Measurements from ENCODE around the gene RUNDC3A. TPM values are rescaled to one million over a fixed set of nuclear protein-coding genes. Genes with fewer than 3 reads are reported as not detected.
"Not testable (repeated sequence)": the region's sequence is repeated elsewhere in the genome, so short reads cannot be mapped to it uniquely, and the experiment has no call there.

RUNDC3A gene
- total RNA-seq, 2 experiments from 2014 or later = 0.18 TPM; not detected in 1

GRCh38 chr17:44334727-44335126 is 26.3 kb downstream of the RUNDC3A start:
- H3K4me1 Mint-ChIP-seq (ENCODE audit: low read depth) = peaks cover 9% of the 10 kb centered on the region
- ATAC-seq (no peak), DNase-seq (no peak)
- H3K27ac Mint-ChIP-seq = no peak overlapping the region
- no peaks in the 10 kb centered on the region for H3K36me3 Mint-ChIP-seq (ENCODE audit: low read depth)
- ChIA-PET POLR2A (no interaction called here), CTCF (interaction anchor here (1.0 to 7.9 kb wide), 4 partner anchors 10 to 131 kb away, joined by 4 to 70 read pairs (median 6); partner anchors contain the start of gene GRN)
- H3K9me3 Mint-ChIP-seq (ENCODE audit: insufficient read depth) = no peaks in the 10 kb centered on the region
- no peaks in the 10 kb centered on the region for H3K27me3 Mint-ChIP-seq (ENCODE audit: low read depth)
- no peak overlapping the region for H3K4me3 Mint-ChIP-seq

DNA sequence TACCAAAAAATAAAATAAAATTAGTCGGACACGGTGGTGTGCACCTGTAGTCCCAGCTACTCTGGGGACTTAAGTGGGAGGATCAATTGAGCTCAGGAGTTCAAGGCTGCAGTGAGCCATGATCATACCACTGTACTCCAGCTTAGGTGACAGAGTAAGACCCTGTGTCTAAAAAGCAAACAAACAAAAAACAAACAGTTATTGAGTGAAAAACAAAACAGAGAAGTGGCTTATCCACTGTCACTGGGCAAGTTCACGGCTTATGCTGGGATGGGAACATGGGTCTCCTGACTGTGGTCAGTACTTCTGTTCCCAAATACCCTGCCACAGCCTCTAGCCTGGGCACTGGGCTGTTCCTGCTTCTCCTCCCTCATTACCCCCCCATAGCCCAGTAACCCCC is 27.2 kb downstream of the RUNDC3A start:
- CTCF ChIA-PET = interaction anchor here (0.8 to 7.9 kb wide), 4 partner anchors 9 to 132 kb away, joined by 3 to 70 read pairs (median 5); partner anchors contain the start of gene GRN
- H3K36me3 Mint-ChIP-seq (ENCODE audit: low read depth) = no peaks in the 10 kb centered on the region
- DNase-seq = no peak
- no peak for ATAC-seq
- POLR2A ChIA-PET = no interaction called here
- H3K9me3 Mint-ChIP-seq (ENCODE audit: insufficient read depth) = no peaks in the 10 kb centered on the region
- H3K4me1 Mint-ChIP-seq (ENCODE audit: low read depth) = peaks cover 9% of the 10 kb centered on the region
- H3K4me3 Mint-ChIP-seq = no peak overlapping the region
- H3K27ac Mint-ChIP-seq = no peak overlapping the region
- peaks cover 3% of the 10 kb centered on the region for H3K27me3 Mint-ChIP-seq (ENCODE audit: low read depth)

DNA sequence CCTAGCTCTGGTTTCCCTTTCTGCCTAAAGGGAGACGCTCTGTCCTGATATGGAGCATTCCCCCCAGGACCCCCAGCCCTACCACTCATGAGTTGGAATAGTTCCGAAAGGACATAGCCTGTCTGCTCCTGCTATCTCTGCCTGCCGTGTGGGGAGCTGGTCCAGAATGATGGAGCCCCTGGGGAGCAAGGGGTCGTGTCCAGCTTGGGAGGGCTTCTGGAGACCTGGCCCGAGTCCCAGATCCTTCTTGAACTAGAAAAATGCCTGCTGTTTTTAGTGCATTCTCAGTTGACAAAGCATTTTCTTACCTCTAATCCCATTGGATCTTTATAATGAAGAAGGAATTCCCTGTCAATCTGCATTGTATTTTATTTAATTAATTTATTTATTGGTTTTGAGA is 27.6 kb downstream of the RUNDC3A start:
- ATAC-seq (no peak), DNase-seq (no peak)
- H3K36me3 Mint-ChIP-seq (ENCODE audit: low read depth) = no peaks in the 10 kb centered on the region
- H3K4me3 Mint-ChIP-seq = no peak overlapping the region
- ChIA-PET POLR2A (no interaction called here), CTCF (interaction anchor here (0.8 to 7.9 kb wide), 3 partner anchors 9 to 126 kb away, joined by 3 to 70 read pairs (median 6); partner anchors contain the start of gene GRN)
- H3K27ac Mint-ChIP-seq = no peak overlapping the region
- peaks cover 3% of the 10 kb centered on the region for H3K27me3 Mint-ChIP-seq (ENCODE audit: low read depth)
- H3K9me3 Mint-ChIP-seq (ENCODE audit: insufficient read depth) = no peaks in the 10 kb centered on the region
- H3K4me1 Mint-ChIP-seq (ENCODE audit: low read depth) = peaks cover 9% of the 10 kb centered on the region

- no peak overlapping the region for H3K4me3 Mint-ChIP-seq
- no peak overlapping the region for H3K27ac Mint-ChIP-seq
- H3K9me3 Mint-ChIP-seq (ENCODE audit: insufficient read depth) = no peaks in the 10 kb centered on the region
- ATAC-seq (no peak), DNase-seq (no peak)
- H3K36me3 Mint-ChIP-seq (ENCODE audit: low read depth) = no peaks in the 10 kb centered on the region
- ChIA-PET CTCF (interaction anchor here (1.0 to 1.1 kb wide), 2 partner anchors 14 to 19 kb away, joined by 3 to 6 read pairs; no protein-coding TSS in a partner anchor), POLR2A (no interaction called here)
- H3K4me1 Mint-ChIP-seq (ENCODE audit: low read depth) = no peaks in the 10 kb centered on the region
- peaks cover 16% of the 10 kb centered on the region for H3K27me3 Mint-ChIP-seq (ENCODE audit: low read depth)
Observed at GRCh38 chr17:44338702-44339101, 30.3 kb downstream of the RUNDC3A start.

GRCh38 chr17:44340553-44340952 is 32.2 kb downstream of the RUNDC3A start:
- CTCF ChIA-PET = interaction anchor here (1.5 to 3.3 kb wide), 3 partner anchors 10 to 130 kb away, joined by 5 to 16 read pairs (median 6); no protein-coding TSS in a partner anchor
- ATAC-seq; DNase-seq; H3K27ac Mint-ChIP-seq; H3K4me3 Mint-ChIP-seq; H3K9me3 Mint-ChIP-seq (ENCODE audit: insufficient read depth); POLR2A ChIA-PET; H3K36me3 Mint-ChIP-seq (ENCODE audit: low read depth): not testable (repeated sequence)
- Mint-ChIP-seq H3K27me3 (ENCODE audit: low read depth) (peaks cover 20% of the 10 kb centered on the region), H3K4me1 (ENCODE audit: low read depth) (peaks cover 11% of the 10 kb centered on the region)

DNA sequence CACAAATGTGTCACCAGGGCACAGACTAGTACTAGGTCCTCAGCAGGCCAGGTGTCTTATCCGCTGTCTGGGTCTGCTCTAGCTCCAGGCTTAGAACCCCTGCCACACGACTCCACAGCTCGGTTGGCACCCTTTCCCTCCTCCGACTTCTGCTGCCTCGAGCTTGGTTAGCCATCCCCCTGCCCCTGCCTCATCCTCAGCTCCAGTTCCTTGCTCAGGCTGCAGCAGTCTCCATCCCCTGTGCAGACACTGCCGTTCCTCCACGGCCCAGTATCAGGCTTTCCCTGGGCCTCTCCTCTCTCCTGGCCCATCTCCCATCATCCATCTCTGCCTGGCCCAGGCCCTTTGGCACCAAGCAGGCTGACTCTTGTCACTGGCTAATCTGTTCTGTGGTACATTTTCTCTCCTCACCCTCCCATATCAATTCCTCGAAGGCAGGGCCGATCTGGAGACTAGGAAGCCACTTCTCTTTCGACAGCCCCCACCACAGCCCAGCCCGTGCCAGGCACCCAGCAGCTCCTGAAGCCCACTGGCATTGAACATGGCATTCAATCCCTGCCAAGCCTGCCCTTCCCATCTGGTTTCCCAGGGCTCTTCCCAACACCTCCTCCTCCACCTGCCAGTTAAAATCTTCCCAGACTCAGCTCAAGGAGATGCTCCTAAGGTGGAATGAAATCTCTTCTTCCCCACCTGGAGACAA is 35.3 kb downstream of the RUNDC3A start:
- ATAC-seq = no peak
- POLR2A ChIA-PET = no interaction called here
- CTCF ChIA-PET = interaction anchor here (3.1 to 3.6 kb wide), 3 partner anchors 10 to 141 kb away, joined by 39 to 70 read pairs (median 68); no protein-coding TSS in a partner anchor

GRCh38 chr17:44344939-44345453 is 36.6 kb downstream of the RUNDC3A start, which contains the start of gene GRN:
TSS of gene GRN (plus strand) at chr17:44345302. CDS start at chr17:44349165, 3,863 bp downstream.
- peak within 1 kb of the TSS; percentile 75 for H3K27ac Mint-ChIP-seq
- CTCF ChIA-PET = interaction anchor here (0.7 to 3.6 kb wide), 29 partner anchors 9 to 222 kb away, joined by 3 to 70 read pairs (median 6); partner anchors contain the start of genes HDAC5, RUNDC3A and TMUB2
- H3K4me3 Mint-ChIP-seq = peak within 1 kb of the TSS; percentile 88
- peak; percentile 99 for ATAC-seq
- H3K4me1 Mint-ChIP-seq (ENCODE audit: low read depth) = peaks cover 30% of the 10 kb centered on the region
- no peaks in the 10 kb centered on the region for H3K36me3 Mint-ChIP-seq (ENCODE audit: low read depth)
- DNase-seq = peak; percentile 91
- H3K9me3 Mint-ChIP-seq (ENCODE audit: insufficient read depth) = no peaks in the 10 kb centered on the region
- H3K27me3 Mint-ChIP-seq (ENCODE audit: low read depth) = peaks cover 20% of the 10 kb centered on the region
- POLR2A ChIA-PET = interaction anchor here (1.3 to 1.7 kb wide), 2 partner anchors 14 to 159 kb away, joined by 5 to 7 read pairs; partner anchors contain the start of gene TMUB2

More for the DNA sequence above, 35.3 kb downstream of the RUNDC3A start:
- DNase-seq = no peak
- Mint-ChIP-seq H3K4me3 (no peak overlapping the region), H3K36me3 (ENCODE audit: low read depth) (no peaks in the 10 kb centered on the region), H3K27ac (no peak overlapping the region), H3K27me3 (ENCODE audit: low read depth) (peaks cover 20% of the 10 kb centered on the region), H3K4me1 (ENCODE audit: low read depth) (peaks cover 28% of the 10 kb centered on the region), H3K9me3 (ENCODE audit: insufficient read depth) (no peaks in the 10 kb centered on the region)

DNA sequence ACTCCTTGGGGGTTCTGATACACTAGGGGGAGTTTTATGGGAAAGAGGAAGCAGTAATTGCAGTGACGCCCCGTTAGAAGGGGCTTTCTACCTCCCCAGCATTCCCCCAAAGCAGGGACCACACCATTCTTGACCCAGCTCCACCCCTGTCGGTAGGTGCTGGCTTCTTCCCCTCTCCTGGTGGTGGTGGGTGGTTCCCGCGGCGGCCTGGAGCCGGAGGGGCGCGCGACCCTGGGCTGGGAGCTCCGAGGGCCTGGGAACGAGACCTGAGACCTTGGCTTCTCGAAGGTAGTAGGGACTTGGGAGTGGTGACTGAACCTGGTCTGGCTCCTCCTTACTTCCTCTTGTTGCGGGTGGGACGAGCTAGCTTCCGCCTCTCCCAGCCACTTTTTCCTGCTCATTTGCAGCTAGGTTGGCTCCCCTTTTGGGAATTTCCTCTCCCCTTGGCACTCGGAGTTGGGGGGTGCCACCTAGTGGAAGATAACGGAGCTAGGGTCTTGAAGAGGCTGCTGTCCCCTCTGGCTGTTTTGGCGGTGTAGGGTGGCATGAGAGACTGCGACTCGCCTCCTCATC is 37.1 kb downstream of the RUNDC3A start:
- ATAC-seq (peak; percentile 53), DNase-seq (peak; percentile 67)
- Mint-ChIP-seq H3K4me1 (ENCODE audit: low read depth) (peaks cover 30% of the 10 kb centered on the region), H3K27ac (peak overlapping the region; percentile 75), H3K4me3 (peak overlapping the region; percentile 88), H3K27me3 (ENCODE audit: low read depth) (peaks cover 17% of the 10 kb centered on the region), H3K9me3 (ENCODE audit: insufficient read depth) (no peaks in the 10 kb centered on the region), H3K36me3 (ENCODE audit: low read depth) (no peaks in the 10 kb centered on the region)
- CTCF ChIA-PET = interaction anchor here (0.7 to 3.6 kb wide), 32 partner anchors 9 to 284 kb away, joined by 3 to 70 read pairs (median 6); partner anchors contain the start of genes HDAC5, RUNDC3A and TMUB2
- POLR2A ChIA-PET = interaction anchor here (0.5 to 1.7 kb wide), 5 partner anchors 14 to 159 kb away, joined by 3 to 7 read pairs (median 4); partner anchors contain the start of genes SLC25A39 and TMUB2

DNA sequence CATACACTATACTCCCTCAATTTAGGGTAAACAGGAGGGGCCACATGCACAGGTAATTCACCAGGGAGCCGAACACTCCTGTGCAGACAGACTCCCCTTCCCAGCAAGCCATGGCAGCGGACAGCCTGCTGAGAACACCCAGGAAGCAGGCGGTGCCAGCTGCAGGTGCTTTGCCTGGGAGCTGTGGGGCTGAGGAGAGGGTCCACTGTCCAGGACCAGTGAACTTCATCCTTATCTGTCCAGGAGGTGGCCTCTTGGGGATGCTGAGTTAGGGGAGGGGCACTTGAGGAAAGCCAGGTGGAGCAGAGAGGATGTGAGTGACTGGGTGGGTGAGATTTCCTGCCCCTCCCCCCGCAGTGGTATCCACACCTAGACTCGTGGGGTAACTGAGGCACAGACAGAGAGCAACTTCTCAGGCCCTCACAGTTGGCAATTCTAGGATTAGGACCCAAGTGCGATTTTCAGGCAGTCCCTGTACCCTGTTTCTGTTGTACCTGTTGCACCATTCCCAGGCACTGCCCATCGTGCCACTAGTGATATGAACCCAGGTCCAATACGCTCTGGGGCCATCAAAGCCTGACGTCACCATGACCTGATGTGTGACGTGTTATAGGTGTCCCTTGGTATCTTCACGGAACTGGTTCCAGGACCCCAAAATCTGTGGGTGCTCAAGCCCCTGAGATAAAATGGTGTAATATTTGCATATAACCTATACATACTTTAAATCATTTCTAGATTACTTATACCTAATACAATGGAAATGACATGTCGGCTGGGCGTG is 37.9 kb downstream of the RUNDC3A start:
- H3K27me3 Mint-ChIP-seq (ENCODE audit: low read depth) = peaks cover 15% of the 10 kb centered on the region
- peaks cover 30% of the 10 kb centered on the region for H3K4me1 Mint-ChIP-seq (ENCODE audit: low read depth)
- no peaks in the 10 kb centered on the region for H3K9me3 Mint-ChIP-seq (ENCODE audit: insufficient read depth)
- peak overlapping the region; percentile 32 for H3K27ac Mint-ChIP-seq
- peak overlapping the region; percentile 88 for H3K4me3 Mint-ChIP-seq
- ChIA-PET POLR2A (interaction anchor here (0.5 to 1.7 kb wide), 4 partner anchors 22 to 160 kb away, joined by 3 to 5 read pairs (median 4); partner anchors contain the start of genes SLC25A39 and TMUB2), CTCF (interaction anchor here (0.7 to 3.6 kb wide), 26 partner anchors 8 to 285 kb away, joined by 3 to 70 read pairs (median 6); partner anchors contain the start of genes HDAC5, RUNDC3A and TMUB2)
- ATAC-seq = no peak
- H3K36me3 Mint-ChIP-seq (ENCODE audit: low read depth) = peaks cover 3% of the 10 kb centered on the region
- DNase-seq = no peak

GRCh38 chr17:44347206-44348055 is 39.0 kb downstream of the RUNDC3A start:
- H3K36me3 Mint-ChIP-seq (ENCODE audit: low read depth); H3K4me3 Mint-ChIP-seq; H3K9me3 Mint-ChIP-seq (ENCODE audit: insufficient read depth); H3K27ac Mint-ChIP-seq; ATAC-seq; DNase-seq; POLR2A ChIA-PET: not testable (repeated sequence)
- Mint-ChIP-seq H3K4me1 (ENCODE audit: low read depth) (peaks cover 30% of the 10 kb centered on the region), H3K27me3 (ENCODE audit: low read depth) (peaks cover 15% of the 10 kb centered on the region)
- CTCF ChIA-PET = interaction anchor here (0.7 to 2.3 kb wide), 8 partner anchors 16 to 370 kb away, joined by 3 to 9 read pairs (median 4); partner anchors contain the start of genes FAM171A2 and HDAC5

Measured in activated CD8-positive, alpha-beta T cell treated with anti-CD3 and anti-CD28 coated beads, Interleukin-2, amount 10 ng/mL, durations not matched to agents 7 days and 5 days (primary cell).